B cell (primary cell): Measurements from ENCODE around the gene PRDM10. TPM values are rescaled to one million over a fixed set of nuclear protein-coding genes. Genes with fewer than 3 reads are reported as not detected.

Experiments
- ATAC-seq: fragments of 200-7000 bp; cut with Tn5 transposase; one replicate; pipeline ENCODE4 v1.10.0; 2021; ENCODE audit warnings: low read depth, mild to moderate bottlenecking, moderate number of reproducible peaks, moderate library complexity
- CTCF ChIA-PET: fragments of 350-600 bp; sonication (Branson Sonifier 250); formaldehyde crosslinking; loops from one replicate; lab custom pipeline; 2021; ENCODE audit warnings: antibody characterized with exemption, inconsistent platforms; lab: Charles Lee
- POLR2A ChIA-PET: fragments of 350-600 bp; sonication (Branson Sonifier 250); formaldehyde crosslinking; loops from one replicate; lab custom pipeline; 2021; ENCODE audit warnings: antibody characterized with exemption; lab: Charles Lee
- DNase-seq: peaks from one replicate; pipeline ENCODE4 v3.0.0; 2013
- H2AFZ ChIP-seq: 2 replicates; pipeline ENCODE4 v1.6.1; 2012; ENCODE audit warnings: mild to moderate bottlenecking, low read depth, low read length; ENCODE audit not compliant: insufficient read depth, poor library complexity, severe bottlenecking
- H3K27ac ChIP-seq, 2 donors: 1 replicate in 1 of 2; 2 replicates in 1 of 2; pipeline ENCODE4 v1.5.1; 2012 to 2013; ENCODE audit warnings: low read length in 2 of 2, mild to moderate bottlenecking in 2 of 2, moderate library complexity in 1 of 2
- H3K27me3 ChIP-seq, 4 experiments: fragments of 200-600 bp in 1 of 4; sonication (generic) in 1 of 4; replicated peaks in 1 of 4; 1 replicate in 2 of 4; 2 replicates in 2 of 4; pipeline versions ENCODE4 v1.6.1 to v1.7.0; 2013 to 2016; ENCODE audit warnings: low read length in 3 of 4, mild to moderate bottlenecking in 2 of 4, mixed read lengths in 1 of 4, moderate library complexity in 1 of 4; ENCODE audit not compliant: insufficient read depth in 4 of 4, control insufficient read depth in 3 of 4; ENCODE audit errors: control extremely low read depth in 1 of 4
- H3K36me3 ChIP-seq, 2 experiments: replicated peaks in 1 of 2; 1 replicate in 1 of 2; 2 replicates in 1 of 2; pipeline versions ENCODE4 v1.6.1 to v1.7.1; 2013; ENCODE audit warnings: low read length in 1 of 2; ENCODE audit not compliant: insufficient read depth in 2 of 2, control insufficient read depth in 1 of 2; ENCODE audit errors: control extremely low read depth in 1 of 2, extremely low read depth in 1 of 2
- H3K4me1 ChIP-seq, 2 donors: fragments of 200-600 bp in 1 of 2; sonication (generic) in 1 of 2; 1 replicate in 1 of 2; 2 replicates in 1 of 2; pipeline versions ENCODE4 v1.5.1 to v1.6.1; 2013 to 2017; ENCODE audit warnings: low read length in 2 of 2; ENCODE audit not compliant: control insufficient read depth in 2 of 2, insufficient read depth in 2 of 2
- H3K4me2 ChIP-seq: replicated peaks from 2 replicates; pipeline ENCODE3; 2012; ENCODE audit warnings: mild to moderate bottlenecking, low read depth, low read length; ENCODE audit not compliant: poor library complexity, severe bottlenecking
- H3K4me3 ChIP-seq, 5 experiments: fragments of 200-600 bp in 1 of 5; sonication (generic) in 1 of 5; 1 replicate in 3 of 5; 2 replicates in 2 of 5; pipeline versions ENCODE4 v1.5.1 to v1.7.0; 2011 to 2016; ENCODE audit warnings: low read length in 4 of 5, mild to moderate bottlenecking in 4 of 5, low read depth in 2 of 5, control low read depth in 1 of 5, moderate library complexity in 1 of 5; ENCODE audit not compliant: insufficient read depth in 1 of 5; ENCODE audit errors: control extremely low read depth in 1 of 5, extremely low read depth in 1 of 5
- H3K79me2 ChIP-seq: fragments of 200-600 bp; sonication (generic); one replicate; pipeline ENCODE4 v1.6.0; 2016; ENCODE audit warnings: low read length; ENCODE audit not compliant: control insufficient read depth, insufficient read depth
- H3K9ac ChIP-seq: fragments of 200-600 bp; sonication (generic); 2 replicates; pipeline ENCODE4 v1.6.1; 2017; ENCODE audit warnings: mild to moderate bottlenecking, low read length, moderate library complexity
- H3K9me3 ChIP-seq, 3 donors: one replicate each; pipeline versions ENCODE4 v1.6.1 to v1.7.1; 2013; ENCODE audit warnings: low read length in 2 of 3; ENCODE audit not compliant: control insufficient read depth in 2 of 3, insufficient read depth in 1 of 3; ENCODE audit errors: control extremely low read depth in 1 of 3
- H4K20me1 ChIP-seq: 2 replicates; pipeline ENCODE4 v1.6.0; 2012; ENCODE audit warnings: mild to moderate bottlenecking, low read length; ENCODE audit not compliant: insufficient read depth, control insufficient read depth, poor library complexity, severe bottlenecking
- H3K27ac Mint-ChIP-seq: one replicate; pipeline ENCODE4 v1.8.0; 2021; ENCODE audit warnings: mixed read lengths
- H3K27me3 Mint-ChIP-seq: one replicate; pipeline ENCODE4 v1.8.0; 2021; ENCODE audit warnings: mixed read lengths
- H3K4me1 Mint-ChIP-seq: one replicate; pipeline ENCODE4 v1.8.0; 2021; ENCODE audit warnings: mixed read lengths
- H3K4me3 Mint-ChIP-seq: one replicate; pipeline ENCODE4 v1.8.0; 2021; ENCODE audit warnings: mixed read lengths
- H3K9me3 Mint-ChIP-seq: one replicate; pipeline ENCODE4 v1.8.0; 2022; ENCODE audit warnings: mixed read lengths; ENCODE audit not compliant: insufficient read depth
- CTCF ChIP-seq: fragments of 200-600 bp; IDR thresholded peaks from one replicate; pipeline ENCODE4 v1.8.0; 2022; ENCODE audit warnings: antibody characterized with exemption, mild to moderate bottlenecking
- EZH2 ChIP-seq: IDR thresholded peaks from 2 replicates; pipeline ENCODE4 v1.6.1; 2012; ENCODE audit warnings: borderline replicate concordance, low read depth, mild to moderate bottlenecking, moderate library complexity, low read length; ENCODE audit not compliant: insufficient read depth, poor library complexity, severe bottlenecking
- WGBS: methylation state at CpG from one replicate; pipeline ENCODE4 v1.1.5; 2013; ENCODE audit warnings: missing lambda C conversion rate; ENCODE audit not compliant: insufficient coverage; 5-methylcytosine and 5-hydroxymethylcytosine counted together
- intact Hi-C: fragments of 100-400 bp; cut with micrococcal nuclease; formaldehyde crosslinking; loops from one replicate; pipeline ENCODE4 v1.10.0; 2022
- polyA plus RNA-seq: library from polyadenylated mRNA; depleted of rRNA; stranded (reverse); fragments of >200 nt; gene quantifications from 2 replicates; pipeline ENCODE4 v1.2.3, GENCODE V29; 2012
- total RNA-seq, 2 donors: library from RNA; stranded (reverse); fragments of 120-200 nt in 1 of 2; gene quantifications; 1 replicate in 1 of 2; 2 replicates in 1 of 2; pipeline versions ENCODE4 v1.2.3 to v1.2.4, GENCODE V29; 2013 to 2022

PRDM10 gene
- total and polyA plus RNA-seq, 2 donors (not counting 1 experiment from before 2014, with no cell fraction given): 4.5 to 17.5 TPM

- no peaks in the 10 kb centered on the region for H3K9me3 ChIP-seq
- H3K27ac Mint-ChIP-seq: no peak overlapping the region
- H3K4me1 ChIP-seq: no peaks in the 10 kb centered on the region
- ATAC-seq: no peak
- DNase-seq: no peak
- TF ChIP-seq CTCF (no peak), EZH2 (no peak)
- H3K4me1 Mint-ChIP-seq: no peaks in the 10 kb centered on the region
- H3K9ac ChIP-seq: no peak overlapping the region
- H3K79me2 ChIP-seq: no peaks in the 10 kb centered on the region
- H3K27me3 ChIP-seq: peaks cover 0 to 15% (median 8%) of the 10 kb centered on the region in 4 experiments
- no peak overlapping the region for H3K4me3 Mint-ChIP-seq
- H3K27me3 Mint-ChIP-seq: peaks cover 35% of the 10 kb centered on the region
- ChIA-PET POLR2A (interaction anchor here (0.5 kb wide), 1 partner anchor 23 kb away, joined by 4 read pairs; no protein-coding TSS in a partner anchor), CTCF (no interaction called here)
- H4K20me1 ChIP-seq: no peaks in the 10 kb centered on the region
- H3K36me3 ChIP-seq: no peaks in the 10 kb centered on the region
- no peak overlapping the region for H3K27ac ChIP-seq
- intact Hi-C loops: no loop called here
- H3K4me3 ChIP-seq: no peak overlapping the region
- no peak overlapping the region for H2AFZ ChIP-seq
- H3K9me3 Mint-ChIP-seq: no peaks in the 10 kb centered on the region
- no peak overlapping the region for H3K4me2 ChIP-seq
Observed at GRCh38 chr11:130034236-130034635, 31.6 kb upstream of the PRDM10 start.

GRCh38 chr11:130032931-130033330 is 30.3 kb upstream of the PRDM10 start:
- ChIA-PET POLR2A (no interaction called here), CTCF (interaction anchor here (1.0 kb wide), 1 partner anchor 110 kb away, joined by 4 read pairs; no protein-coding TSS in a partner anchor)
- no peak overlapping the region for H3K27ac Mint-ChIP-seq
- TF ChIP-seq CTCF (no peak), EZH2 (no peak)
- whole genome bisulfite sequencing: 96% methylated on average over 26 of the region's 44 CpGs
- Histone ChIP-seq H3K27ac (no peak overlapping the region), H3K9me3 (no peaks in the 10 kb centered on the region), H3K4me1 (no peaks in the 10 kb centered on the region), H3K4me3 (no peak overlapping the region), H3K4me2 (no peak overlapping the region), H2AFZ (no peak overlapping the region), H3K36me3 (no peaks in the 10 kb centered on the region), H3K79me2 (no peaks in the 10 kb centered on the region), H3K27me3 (peaks cover 0 to 19% (median 8%) of the 10 kb centered on the region in 4 experiments), H4K20me1 (no peaks in the 10 kb centered on the region), H3K9ac (no peak overlapping the region)
- H3K9me3 Mint-ChIP-seq: no peaks in the 10 kb centered on the region
- no peaks in the 10 kb centered on the region for H3K4me1 Mint-ChIP-seq
- DNase-seq: no peak
- peaks cover 37% of the 10 kb centered on the region for H3K27me3 Mint-ChIP-seq
- H3K4me3 Mint-ChIP-seq: no peak overlapping the region
- ATAC-seq: no peak
- intact Hi-C loops: no loop called here
